HG02938 (cell line): Measurements from ENCODE around the gene RIOX2.
A peak's percentile ranks its signal among the peaks of the same experiment; 100 is the strongest.
"Not testable (repeated sequence)": the region's sequence is repeated elsewhere in the genome, so short reads cannot be mapped to it uniquely, and the experiment has no call there.

Source experiments
- ATAC-seq: cut with Tn5 transposase; IDR thresholded peaks from one replicate; pipeline ENCODE4 v1.9.1; 2021; ENCODE audit warnings: mild to moderate bottlenecking, moderate library complexity; ENCODE audit not compliant: unreplicated experiment

The RIOX2 gene

DNA sequence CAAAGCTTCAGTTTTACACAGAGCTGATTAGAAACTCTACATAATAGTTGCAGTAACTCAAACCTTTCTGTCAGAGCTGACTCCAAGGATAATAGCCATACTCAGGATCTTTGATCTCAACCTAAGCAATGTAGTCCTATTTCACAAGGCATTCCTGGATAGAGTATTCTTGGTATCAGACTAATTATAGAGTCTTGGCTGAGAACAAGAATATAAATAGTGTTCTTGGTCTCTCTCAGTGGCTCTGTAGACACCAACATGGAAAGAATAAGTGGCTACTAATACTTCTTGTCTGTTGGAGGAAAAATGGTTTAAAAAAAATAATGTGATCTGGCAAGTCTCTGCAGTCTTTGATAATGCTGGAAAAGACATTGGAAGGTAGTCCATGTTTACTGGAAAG, 55.7 kb downstream of the RIOX2 start:
- no peak for ATAC-seq

DNA sequence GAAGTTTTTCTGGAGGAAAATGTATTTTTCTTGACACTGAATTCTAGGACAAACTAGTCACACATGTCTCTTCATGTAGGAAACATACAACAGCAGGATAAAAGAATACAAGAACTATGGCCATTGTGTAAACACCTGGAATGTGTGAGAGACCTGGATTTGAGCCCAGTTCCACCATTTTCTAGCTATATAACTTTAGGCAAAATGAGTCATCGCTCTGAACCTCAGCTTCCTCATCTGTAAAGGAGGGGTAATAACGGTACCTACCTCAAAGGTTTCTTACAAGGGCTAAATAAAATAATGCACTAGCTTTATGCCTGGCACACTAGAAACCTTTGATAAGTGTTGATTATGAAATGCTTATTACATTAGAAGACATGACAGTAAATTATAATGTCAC, 57.8 kb downstream of the RIOX2 start:
- ATAC-seq = no peak

GRCh38 chr3:97911459-97911858, 60.8 kb downstream of the RIOX2 start:
- ATAC-seq = no peak

DNA sequence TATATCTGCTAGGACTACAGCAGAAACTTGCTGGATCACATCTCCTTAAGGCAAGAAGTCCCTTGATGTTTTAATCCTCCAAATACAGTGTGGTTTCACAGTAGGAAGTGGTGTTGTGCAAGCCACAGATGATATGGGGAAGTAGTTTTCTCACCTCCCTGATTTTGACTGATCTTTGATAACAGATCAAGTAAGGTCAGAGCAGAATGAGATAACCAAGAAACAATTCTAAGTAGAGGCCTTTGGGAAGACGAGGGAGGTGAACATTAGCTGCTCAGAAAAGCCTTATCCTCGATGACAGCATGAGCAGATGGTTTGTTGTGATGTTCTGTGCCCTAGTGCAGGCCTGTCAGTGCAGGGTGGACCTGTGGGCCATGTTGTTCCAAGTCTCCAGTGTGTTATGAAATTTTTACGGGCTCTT, 61.3 kb downstream of the RIOX2 start:
- no peak for ATAC-seq

DNA sequence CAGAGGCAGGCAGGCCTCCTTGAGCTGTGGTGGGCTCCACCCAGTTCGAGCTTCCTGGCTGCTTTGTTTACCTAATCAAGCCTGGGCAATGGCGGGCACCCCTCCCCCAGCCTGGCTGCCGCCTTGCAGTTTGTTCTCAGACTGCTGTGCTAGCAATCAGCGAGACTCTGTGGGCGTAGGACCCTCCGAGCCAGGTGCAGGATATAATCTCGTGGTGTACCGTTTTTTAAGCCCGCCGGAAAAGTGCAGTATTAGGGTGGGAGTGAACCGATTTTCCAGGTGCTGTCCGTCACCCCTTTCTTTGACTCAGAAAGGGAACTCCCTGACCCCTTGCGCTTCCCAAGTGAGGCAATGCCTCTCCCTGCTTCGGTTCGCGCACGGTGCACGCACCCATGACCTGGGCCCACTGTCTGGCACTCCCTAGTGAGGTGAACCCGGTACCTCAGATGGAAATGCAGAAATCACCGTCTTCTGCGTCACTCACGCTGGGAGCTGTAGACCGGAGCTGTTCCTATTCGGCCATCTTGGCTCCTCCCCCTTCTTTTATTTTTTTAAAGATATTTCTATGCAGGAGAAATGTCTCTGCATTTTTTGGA, 61.9 kb downstream of the RIOX2 start:
- ATAC-seq = not testable (repeated sequence)

DNA sequence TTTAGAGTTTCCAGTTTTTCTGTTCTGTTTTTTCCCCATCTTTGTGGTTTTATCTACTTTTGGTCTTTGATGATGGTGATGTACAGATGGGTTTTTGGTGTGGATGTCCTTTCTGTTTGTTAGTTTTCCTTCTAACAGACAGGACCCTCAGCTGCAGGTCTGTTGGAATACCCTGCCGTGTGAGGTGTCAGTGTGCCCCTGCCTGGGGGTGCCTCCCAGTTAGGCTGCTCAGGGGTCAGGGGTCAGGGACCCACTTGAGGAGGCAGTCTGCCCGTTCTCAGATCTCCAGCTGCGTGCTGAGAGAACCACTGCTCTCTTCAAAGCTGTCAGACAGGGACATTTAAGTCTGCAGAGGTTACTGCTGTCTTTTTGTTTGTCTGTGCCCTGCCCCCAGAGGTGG, 62.4 kb downstream of the RIOX2 start:
- not testable (repeated sequence) for ATAC-seq

DNA sequence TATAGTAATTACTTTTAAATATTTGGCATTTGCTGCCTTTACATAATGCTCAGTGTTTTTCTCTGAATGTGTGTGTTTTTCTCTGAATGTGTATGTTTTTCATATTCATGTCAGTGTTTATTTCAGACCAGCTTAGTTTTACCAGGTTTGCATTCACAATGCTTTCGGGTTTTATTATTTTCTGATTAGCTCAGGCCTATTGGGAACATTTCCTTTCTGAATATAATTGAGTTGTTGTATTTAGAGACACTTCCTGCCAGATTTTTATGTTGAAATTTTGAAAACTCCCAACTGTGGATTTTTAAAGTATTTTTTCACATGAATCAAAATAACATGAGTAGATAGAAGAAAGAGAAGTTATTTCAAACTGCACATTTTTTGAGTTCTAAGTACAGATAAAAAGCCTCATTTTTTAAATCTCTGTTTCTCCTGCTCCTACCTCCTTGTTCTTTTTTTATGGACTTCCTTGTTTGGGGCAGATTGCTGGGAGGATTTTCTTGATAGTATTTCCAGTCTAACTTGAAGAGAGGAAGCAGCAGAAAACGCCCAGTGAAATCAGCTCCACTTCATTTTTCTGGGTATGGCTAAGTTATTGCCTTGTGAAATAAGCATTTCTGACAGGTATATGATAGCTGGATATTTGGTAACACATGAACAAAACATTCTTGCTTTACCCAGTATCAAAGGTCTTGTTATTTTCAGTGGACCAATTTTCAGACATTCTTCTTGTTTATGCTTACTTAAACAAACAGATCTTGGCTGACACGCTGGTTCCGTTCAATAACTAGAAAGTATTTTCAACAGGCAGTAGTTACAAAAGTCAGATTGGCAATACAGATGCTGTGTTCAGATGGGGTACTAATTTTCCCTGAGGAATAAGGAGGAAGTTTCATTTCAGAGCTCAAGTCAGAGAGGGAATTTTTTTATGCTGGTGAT, 70.7 kb downstream of the RIOX2 start:
- no peak for ATAC-seq

DNA sequence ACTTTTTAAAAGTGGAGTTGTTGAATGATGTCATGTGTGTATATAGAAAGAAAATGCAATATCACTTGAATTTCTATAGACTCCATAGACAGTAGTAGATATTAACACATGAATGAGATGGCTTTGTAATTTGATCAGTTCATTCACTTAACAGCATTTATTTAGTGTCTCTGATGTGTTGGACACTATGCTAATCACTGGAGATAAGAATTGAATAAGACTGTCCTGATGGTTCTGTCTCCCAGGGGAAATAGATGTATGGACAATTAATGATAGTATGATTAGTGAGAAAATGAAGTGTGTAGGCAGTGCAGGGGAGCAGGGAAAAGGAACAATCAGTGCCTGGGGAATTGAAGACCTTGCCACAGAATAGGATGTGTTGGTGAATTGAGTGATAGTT, 72.9 kb downstream of the RIOX2 start:
- ATAC-seq = no peak

GRCh38 chr3:97896547-97896946, 75.7 kb downstream of the RIOX2 start:
- no peak for ATAC-seq

GRCh38 chr3:97896129-97896528, 76.1 kb downstream of the RIOX2 start:
- no peak for ATAC-seq

DNA sequence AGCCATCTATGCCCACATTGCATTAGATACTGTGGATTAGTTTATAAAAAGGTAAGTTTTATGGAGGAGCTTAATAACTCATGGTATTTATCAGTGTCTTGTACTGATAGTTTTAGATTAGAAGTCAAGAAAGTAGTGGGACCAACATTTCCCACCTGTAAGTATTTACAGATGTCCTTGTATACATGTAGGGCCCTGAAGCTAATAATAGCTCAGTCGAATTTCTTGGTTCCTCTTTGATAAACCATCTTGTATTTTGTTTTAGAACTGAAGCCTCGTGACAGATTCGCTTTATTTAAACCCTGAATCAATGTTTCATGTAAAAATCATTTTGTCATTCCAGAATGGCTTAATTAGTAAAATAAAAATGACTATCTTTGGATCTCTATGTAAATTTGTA, 77.0 kb downstream of the RIOX2 start:
- ATAC-seq = peak; percentile 80

DNA sequence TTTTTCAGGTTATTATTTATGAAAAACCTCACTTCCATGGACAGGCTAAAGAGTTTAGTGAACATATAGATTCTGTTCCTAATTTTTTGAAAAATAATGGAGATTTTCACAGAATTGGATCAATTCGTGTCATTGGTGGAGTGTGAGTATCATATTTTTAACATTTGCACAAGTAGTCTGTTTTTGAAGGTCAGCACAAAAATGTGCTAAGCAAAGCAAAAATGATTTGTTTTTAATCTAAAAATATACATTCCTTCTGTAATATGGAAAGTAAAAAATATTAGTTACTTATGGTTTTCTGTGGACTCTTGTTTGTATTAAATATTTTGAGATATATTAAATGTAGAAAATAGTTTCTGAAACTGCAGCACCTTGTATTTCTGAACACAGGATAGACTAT, 79.4 kb downstream of the RIOX2 start:
- no peak for ATAC-seq
